Upper lobe of right lung (tissue), 1 donor: ENCODE measurements around the gene GMDS. TPM values are rescaled to one million over a fixed set of nuclear protein-coding genes. Genes with fewer than 3 reads are reported as not detected.

Experiments
- ATAC-seq: fragments of 200-7000 bp; cut with Tn5 transposase; one replicate; pipeline ENCODE4 v1.9.1; 2020; ENCODE audit warnings: mild to moderate bottlenecking, moderate library complexity
- DNase-seq: peaks from one replicate; pipeline ENCODE4 v3.0.0-alpha.2; 2020
- H3K27ac ChIP-seq: fragments of 200-600 bp; one replicate; pipeline ENCODE4 v1.8.0; 2022
- H3K27me3 ChIP-seq: fragments of 200-600 bp; one replicate; pipeline ENCODE4 v1.8.0; 2022; ENCODE audit warnings: mild to moderate bottlenecking
- H3K36me3 ChIP-seq: fragments of 200-600 bp; one replicate; pipeline ENCODE4 v1.8.0; 2022
- H3K4me1 ChIP-seq: fragments of 200-600 bp; one replicate; pipeline ENCODE4 v1.8.0; 2022
- H3K4me3 ChIP-seq: fragments of 200-600 bp; one replicate; pipeline ENCODE4 v1.8.0; 2022; ENCODE audit warnings: mild to moderate bottlenecking
- H3K9me3 ChIP-seq: fragments of 200-600 bp; one replicate; pipeline ENCODE4 v1.8.0; 2022
- CTCF ChIP-seq: fragments of 200-600 bp; IDR thresholded peaks from one replicate; pipeline ENCODE4 v1.8.0; 2022; ENCODE audit warnings: antibody characterized with exemption
- intact Hi-C: fragments of 100-400 bp; cut with DNase I; formaldehyde crosslinking; loops from one replicate; pipeline ENCODE4 v1.11.0; 2022
- total RNA-seq: library from RNA; stranded (reverse); fragmentation: NEBNext Ultra II Directional; extraction: Animal tissue kit (Norgen Biotek cat#: 25700); gene quantifications from one replicate; pipeline ENCODE4 v1.2.1, GENCODE V29; 2021
- donor health status: DM: no; HTN: yes; CAD: no; lungs with severe emphysema.

The GMDS gene
- total RNA-seq, 1 donor from 2014 or later, result 12.2 TPM

GRCh38 chr6:1576711-1577110 lies 668.7 kb downstream of the GMDS start:
- DNase-seq (no peak), ATAC-seq (no peak)
- Histone ChIP-seq H3K4me3 (no peak overlapping the region), H3K4me1 (peaks cover 6% of the 10 kb centered on the region), H3K27me3 (no peaks in the 10 kb centered on the region), H3K9me3 (no peaks in the 10 kb centered on the region), H3K27ac (no peak overlapping the region), H3K36me3 (no peaks in the 10 kb centered on the region)
- intact Hi-C loops, result no loop called here
- no peak for TF ChIP-seq CTCF

GRCh38 chr6:1576166-1576565 lies 669.2 kb downstream of the GMDS start:
- DNase-seq, result no peak
- no peak overlapping the region for H3K27ac ChIP-seq
- no peak for TF ChIP-seq CTCF
- H3K4me3 ChIP-seq, result no peak overlapping the region
- no peak for ATAC-seq
- H3K4me1 ChIP-seq, result peaks cover 6% of the 10 kb centered on the region
- H3K36me3 ChIP-seq, result no peaks in the 10 kb centered on the region
- H3K27me3 ChIP-seq, result no peaks in the 10 kb centered on the region
- intact Hi-C loops, result no loop called here
- no peaks in the 10 kb centered on the region for H3K9me3 ChIP-seq

GRCh38 chr6:1575210-1576041 lies 670.0 kb downstream of the GMDS start:
- ATAC-seq (peak; percentile 31), DNase-seq (no peak)
- TF ChIP-seq CTCF, result no peak
- intact Hi-C loops, result no loop called here
- Histone ChIP-seq H3K4me1 (peaks cover 6% of the 10 kb centered on the region), H3K4me3 (no peak overlapping the region), H3K36me3 (no peaks in the 10 kb centered on the region), H3K27ac (peak overlapping the region; percentile 6), H3K27me3 (no peaks in the 10 kb centered on the region), H3K9me3 (peaks cover 7% of the 10 kb centered on the region)

GRCh38 chr6:1574890-1575209 lies 670.6 kb downstream of the GMDS start:
- Histone ChIP-seq H3K4me3 (no peak overlapping the region), H3K27ac (no peak overlapping the region), H3K9me3 (peaks cover 8% of the 10 kb centered on the region), H3K4me1 (peaks cover 6% of the 10 kb centered on the region), H3K27me3 (no peaks in the 10 kb centered on the region), H3K36me3 (no peaks in the 10 kb centered on the region)
- intact Hi-C loops, result no loop called here
- TF ChIP-seq CTCF, result no peak
- DNase-seq, result no peak
- no peak for ATAC-seq

- Histone ChIP-seq H3K27me3 (no peaks in the 10 kb centered on the region), H3K36me3 (no peaks in the 10 kb centered on the region), H3K4me1 (peaks cover 6% of the 10 kb centered on the region), H3K4me3 (no peak overlapping the region), H3K27ac (no peak overlapping the region), H3K9me3 (peaks cover 11% of the 10 kb centered on the region)
- DNase-seq (no peak), ATAC-seq (no peak)
- intact Hi-C loops, result no loop called here
- TF ChIP-seq CTCF, result no peak
Observed at GRCh38 chr6:1574083-1574761, 671.2 kb downstream of the GMDS start.
